Mammary epithelial cell (primary cell): ENCODE results near the gene ZNF331.

Experiments
- EZH2 ChIP-seq: IDR thresholded peaks from 2 replicates; pipeline ENCODE4 v1.6.1; 2012; ENCODE audit warnings: low read length, inconsistent platforms, borderline replicate concordance
- TF ChIP-seq, protein P1 (sequence below), 2 donors: IDR thresholded peaks in 1 of 2; conservative IDR thresholded peaks in 1 of 2; 2 replicates each; pipeline ENCODE4 v1.5.1; 2011 to 2012; ENCODE audit warnings: inconsistent platforms in 2 of 2, low read length in 2 of 2, mild to moderate bottlenecking in 2 of 2, control low read depth in 1 of 2, low read depth in 1 of 2; ENCODE audit not compliant: insufficient read depth in 1 of 2; ENCODE audit errors: extremely low read depth in 1 of 2

DNA sequence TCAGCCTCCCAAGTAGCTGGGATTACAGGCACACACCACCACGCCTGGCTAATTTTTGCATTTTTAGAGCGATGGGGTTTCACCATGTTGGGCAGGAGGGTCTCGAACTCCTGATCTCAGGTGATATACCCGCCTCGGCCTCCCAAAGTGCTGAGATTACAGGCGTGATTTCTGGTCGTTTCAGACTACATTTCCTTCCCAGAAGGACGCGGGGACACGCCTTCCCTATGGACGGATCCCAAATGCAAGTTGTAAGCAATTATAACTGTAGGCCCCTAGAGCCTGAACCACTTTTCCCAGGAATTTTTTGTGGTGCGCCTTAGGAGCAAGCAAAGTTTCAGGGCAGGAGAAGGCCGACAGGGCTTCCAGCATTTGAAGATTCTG, 17.8 kb upstream of the ZNF331 start:
- TF ChIP-seq, protein P1, sequence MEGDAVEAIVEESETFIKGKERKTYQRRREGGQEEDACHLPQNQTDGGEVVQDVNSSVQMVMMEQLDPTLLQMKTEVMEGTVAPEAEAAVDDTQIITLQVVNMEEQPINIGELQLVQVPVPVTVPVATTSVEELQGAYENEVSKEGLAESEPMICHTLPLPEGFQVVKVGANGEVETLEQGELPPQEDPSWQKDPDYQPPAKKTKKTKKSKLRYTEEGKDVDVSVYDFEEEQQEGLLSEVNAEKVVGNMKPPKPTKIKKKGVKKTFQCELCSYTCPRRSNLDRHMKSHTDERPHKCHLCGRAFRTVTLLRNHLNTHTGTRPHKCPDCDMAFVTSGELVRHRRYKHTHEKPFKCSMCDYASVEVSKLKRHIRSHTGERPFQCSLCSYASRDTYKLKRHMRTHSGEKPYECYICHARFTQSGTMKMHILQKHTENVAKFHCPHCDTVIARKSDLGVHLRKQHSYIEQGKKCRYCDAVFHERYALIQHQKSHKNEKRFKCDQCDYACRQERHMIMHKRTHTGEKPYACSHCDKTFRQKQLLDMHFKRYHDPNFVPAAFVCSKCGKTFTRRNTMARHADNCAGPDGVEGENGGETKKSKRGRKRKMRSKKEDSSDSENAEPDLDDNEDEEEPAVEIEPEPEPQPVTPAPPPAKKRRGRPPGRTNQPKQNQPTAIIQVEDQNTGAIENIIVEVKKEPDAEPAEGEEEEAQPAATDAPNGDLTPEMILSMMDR (conservative IDR thresholded peaks at IDR 0.05 in 1 of 2, IDR thresholded peaks at IDR 0.05 in 1 of 2; ENCODE audit: extremely low read depth in 1 of 2, insufficient read depth in 1 of 2, low read depth in 1 of 2, low read length in 2 of 2) = no peak
- no peak for TF ChIP-seq EZH2
